ENCODE data around the gene DARS2. TPM values are rescaled to one million over a fixed set of nuclear protein-coding genes. Genes with fewer than 3 reads are reported as not detected.

DARS2 gene
- total and polyA plus RNA-seq, 10 of the 15 experiments (the other 5 are each of a cell fraction or from before 2014, with no cell fraction given) = 23.9 to 69.7 (median 37.3) TPM

- TF ChIP-seq USF2 (IDR thresholded peaks at IDR 0.05; ENCODE audit: borderline replicate concordance, low read depth, low read length) (no peak), SIX5 (IDR thresholded peaks at IDR 0.05; ENCODE audit: low read depth, low read length, severe bottlenecking) (no peak), ASH2L (IDR thresholded peaks at IDR 0.05; ENCODE audit: borderline replicate concordance, low read depth) (no peak), CEBPZ (IDR thresholded peaks at IDR 0.05; ENCODE audit: low read depth, low read length) (no peak), MXI1 (IDR thresholded peaks at IDR 0.05; ENCODE audit: low read depth, low read length) (no peak), NBN (IDR thresholded peaks at IDR 0.05) (no peak), CBX3 (IDR thresholded peaks at IDR 0.05; ENCODE audit: borderline replicate concordance, low read depth) (no peak)
- TF ChIP-seq, protein P1, sequence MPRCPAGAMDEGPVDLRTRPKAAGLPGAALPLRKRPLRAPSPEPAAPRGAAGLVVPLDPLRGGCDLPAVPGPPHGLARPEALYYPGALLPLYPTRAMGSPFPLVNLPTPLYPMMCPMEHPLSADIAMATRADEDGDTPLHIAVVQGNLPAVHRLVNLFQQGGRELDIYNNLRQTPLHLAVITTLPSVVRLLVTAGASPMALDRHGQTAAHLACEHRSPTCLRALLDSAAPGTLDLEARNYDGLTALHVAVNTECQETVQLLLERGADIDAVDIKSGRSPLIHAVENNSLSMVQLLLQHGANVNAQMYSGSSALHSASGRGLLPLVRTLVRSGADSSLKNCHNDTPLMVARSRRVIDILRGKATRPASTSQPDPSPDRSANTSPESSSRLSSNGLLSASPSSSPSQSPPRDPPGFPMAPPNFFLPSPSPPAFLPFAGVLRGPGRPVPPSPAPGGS (IDR thresholded peaks at IDR 0.05; ENCODE audit: borderline replicate concordance, insufficient read depth, low read depth, low read length, poor library complexity, severe bottlenecking) = no peak
These were observed 52.3 kb downstream of the DARS2 start (continued) for GRCh38 chr1:173876732-173877131.

Data from GM12878 (cell line).